Measurements from ENCODE around the gene SMYD3.

- TF ChIP-seq POLR2A (IDR thresholded peaks at IDR 0.05) = no peak
- TF ChIP-seq CTCF (IDR thresholded peaks at IDR 0.05) = no peak
These were observed 182.4 kb downstream of the SMYD3 start for GRCh38 chr1:246324711-246325110.
